IPS-18a (cell line): Measurements from ENCODE around the gene SLC25A13.

Source experiments
- H3K27ac ChIP-seq: one replicate; pipeline ENCODE4 v1.5.1; 2013; ENCODE audit warnings: low read length
- H3K27me3 ChIP-seq: one replicate; pipeline ENCODE4 v1.6.1; 2013; ENCODE audit warnings: mild to moderate bottlenecking, low read length; ENCODE audit not compliant: control insufficient read depth, insufficient read depth
- H3K36me3 ChIP-seq: one replicate; pipeline ENCODE4 v1.6.1; 2013; ENCODE audit warnings: low read depth, low read length; ENCODE audit not compliant: control insufficient read depth
- H3K4me1 ChIP-seq: one replicate; pipeline ENCODE4 v1.6.1; 2013; ENCODE audit warnings: low read depth, low read length; ENCODE audit not compliant: control insufficient read depth
- H3K4me3 ChIP-seq: one replicate; pipeline ENCODE4 v1.5.1; 2013; ENCODE audit warnings: low read length
- H3K9ac ChIP-seq: one replicate; pipeline ENCODE4 v1.6.1; 2013; ENCODE audit warnings: mild to moderate bottlenecking, low read length, moderate library complexity
- H3K9me3 ChIP-seq: one replicate; pipeline ENCODE4 v1.6.1; 2013; ENCODE audit warnings: low read depth, low read length; ENCODE audit not compliant: control insufficient read depth

Gene SLC25A13

GRCh38 chr7:96266015-96266414, 55.9 kb downstream of the SLC25A13 start:
- Histone ChIP-seq H3K4me1 (no peaks in the 10 kb centered on the region), H3K9ac (no peak overlapping the region), H3K9me3 (no peaks in the 10 kb centered on the region), H3K27me3 (no peaks in the 10 kb centered on the region), H3K36me3 (no peaks in the 10 kb centered on the region), H3K27ac (no peak overlapping the region), H3K4me3 (no peak overlapping the region)

- Histone ChIP-seq H3K4me3 (no peak overlapping the region), H3K9ac (no peak overlapping the region), H3K9me3 (no peaks in the 10 kb centered on the region), H3K27me3 (no peaks in the 10 kb centered on the region), H3K27ac (no peak overlapping the region), H3K4me1 (no peaks in the 10 kb centered on the region), H3K36me3 (no peaks in the 10 kb centered on the region)
Measured at GRCh38 chr7:96253964-96254363, 67.9 kb downstream of the SLC25A13 start.

- H3K4me1 ChIP-seq: peaks cover under 1% of the 10 kb centered on the region
- no peaks in the 10 kb centered on the region for H3K27me3 ChIP-seq
- no peak overlapping the region for H3K9ac ChIP-seq
Measured at GRCh38 chr7:96253441-96253840, 68.5 kb downstream of the SLC25A13 start.

GRCh38 chr7:96250776-96251361, 71.0 kb downstream of the SLC25A13 start:
- Histone ChIP-seq H3K4me1 (peaks cover 7% of the 10 kb centered on the region), H3K27me3 (no peaks in the 10 kb centered on the region), H3K27ac (no peak overlapping the region), H3K9me3 (no peaks in the 10 kb centered on the region), H3K4me3 (no peak overlapping the region), H3K36me3 (no peaks in the 10 kb centered on the region), H3K9ac (no peak overlapping the region)

More at GRCh38 chr7:96253441-96253840, 68.5 kb downstream of the SLC25A13 start:
- Histone ChIP-seq H3K36me3 (no peaks in the 10 kb centered on the region), H3K27ac (no peak overlapping the region), H3K9me3 (no peaks in the 10 kb centered on the region), H3K4me3 (no peak overlapping the region)

- H3K27me3 ChIP-seq: no peaks in the 10 kb centered on the region
- H3K27ac ChIP-seq: no peak overlapping the region
- H3K9ac ChIP-seq: no peak overlapping the region
Measured at GRCh38 chr7:96248405-96248804, 73.5 kb downstream of the SLC25A13 start.

GRCh38 chr7:96246919-96247318, 75.0 kb downstream of the SLC25A13 start:
- H3K27me3 ChIP-seq: no peaks in the 10 kb centered on the region

More at GRCh38 chr7:96248405-96248804, 73.5 kb downstream of the SLC25A13 start:
- no peaks in the 10 kb centered on the region for H3K36me3 ChIP-seq
- no peak overlapping the region for H3K4me3 ChIP-seq
- no peaks in the 10 kb centered on the region for H3K9me3 ChIP-seq
- peaks cover 7% of the 10 kb centered on the region for H3K4me1 ChIP-seq

GRCh38 chr7:96244992-96245292, 77.0 kb downstream of the SLC25A13 start:
- H3K9ac ChIP-seq: no peak overlapping the region
- H3K27me3 ChIP-seq: no peaks in the 10 kb centered on the region
- H3K27ac ChIP-seq: no peak overlapping the region
- H3K9me3 ChIP-seq: no peaks in the 10 kb centered on the region
- H3K4me1 ChIP-seq: peaks cover 7% of the 10 kb centered on the region
- no peaks in the 10 kb centered on the region for H3K36me3 ChIP-seq
- no peak overlapping the region for H3K4me3 ChIP-seq

More at GRCh38 chr7:96246919-96247318, 75.0 kb downstream of the SLC25A13 start:
- H3K36me3 ChIP-seq: no peaks in the 10 kb centered on the region
- no peak overlapping the region for H3K4me3 ChIP-seq
- no peak overlapping the region for H3K27ac ChIP-seq
- H3K9me3 ChIP-seq: no peaks in the 10 kb centered on the region
- H3K9ac ChIP-seq: no peak overlapping the region
- H3K4me1 ChIP-seq: peaks cover 7% of the 10 kb centered on the region

GRCh38 chr7:96244244-96244991, 77.5 kb downstream of the SLC25A13 start:
- peaks cover 7% of the 10 kb centered on the region for H3K4me1 ChIP-seq
- no peak overlapping the region for H3K9ac ChIP-seq
- H3K36me3 ChIP-seq: no peaks in the 10 kb centered on the region
- no peak overlapping the region for H3K4me3 ChIP-seq
- no peaks in the 10 kb centered on the region for H3K27me3 ChIP-seq
- no peaks in the 10 kb centered on the region for H3K9me3 ChIP-seq
- H3K27ac ChIP-seq: no peak overlapping the region

GRCh38 chr7:96243241-96243640, 78.7 kb downstream of the SLC25A13 start:
- H3K4me1 ChIP-seq: peaks cover 4% of the 10 kb centered on the region
- H3K4me3 ChIP-seq: no peak overlapping the region
- no peaks in the 10 kb centered on the region for H3K36me3 ChIP-seq
- H3K27ac ChIP-seq: no peak overlapping the region
- H3K9ac ChIP-seq: no peak overlapping the region
- no peaks in the 10 kb centered on the region for H3K27me3 ChIP-seq
- H3K9me3 ChIP-seq: no peaks in the 10 kb centered on the region

GRCh38 chr7:96241855-96242254, 80.0 kb downstream of the SLC25A13 start:
- Histone ChIP-seq H3K4me3 (no peak overlapping the region), H3K27ac (no peak overlapping the region), H3K4me1 (no peaks in the 10 kb centered on the region), H3K9ac (no peak overlapping the region), H3K36me3 (no peaks in the 10 kb centered on the region), H3K27me3 (no peaks in the 10 kb centered on the region), H3K9me3 (no peaks in the 10 kb centered on the region)

GRCh38 chr7:96238976-96239766, 82.7 kb downstream of the SLC25A13 start:
- no peak overlapping the region for H3K9ac ChIP-seq
- H3K27me3 ChIP-seq: no peaks in the 10 kb centered on the region
- H3K36me3 ChIP-seq: peaks cover under 1% of the 10 kb centered on the region
- no peaks in the 10 kb centered on the region for H3K4me1 ChIP-seq
- H3K27ac ChIP-seq: no peak overlapping the region
- H3K9me3 ChIP-seq: no peaks in the 10 kb centered on the region
- H3K4me3 ChIP-seq: no peak overlapping the region
